Peyer's patch (tissue), 4 donors: ENCODE data around the gene CD4. TPM values are rescaled to one million over a fixed set of nuclear protein-coding genes. Genes with fewer than 3 reads are reported as not detected.

Experiments used
- DNase-seq, 3 donors: peaks; one replicate each; pipeline ENCODE4 v3.0.0-alpha.2; 2017 to 2019
- H3K27ac ChIP-seq, 4 donors: fragments of 200-600 bp; sonication (generic); one replicate each; pipeline ENCODE4 v1.5.1; 2016 to 2019
- H3K27me3 ChIP-seq, 2 donors: fragments of 200-600 bp; sonication (generic); one replicate each; pipeline ENCODE4 v1.5.1; 2019
- H3K36me3 ChIP-seq, 3 donors: fragments of 200-600 bp; sonication (generic); one replicate each; pipeline ENCODE4 v1.5.1; 2016 to 2019
- H3K4me1 ChIP-seq, 4 donors: fragments of 200-600 bp; sonication (generic); one replicate each; pipeline ENCODE4 v1.5.1; 2016 to 2019
- H3K4me3 ChIP-seq, 4 donors: fragments of 200-600 bp; sonication (generic); 1 replicate in 3 of 4; 2 replicates in 1 of 4; pipeline ENCODE4 v1.5.1; 2016 to 2019; ENCODE audit warnings: mild to moderate bottlenecking in 1 of 4
- H3K9me3 ChIP-seq, 4 donors: fragments of 200-600 bp; sonication (generic); one replicate each; pipeline ENCODE4 v1.5.1; 2016 to 2019; ENCODE audit warnings: mild to moderate bottlenecking in 1 of 4
- CTCF ChIP-seq, 6 experiments: fragments of 450-650 bp in 4 of 6; fragments of 200-600 bp in 2 of 6; sonication (generic) in 1 of 6; IDR thresholded peaks; one replicate each; pipeline ENCODE4 v1.5.1; 2017 to 2019; ENCODE audit warnings: antibody characterized with exemption in 6 of 6, mild to moderate bottlenecking in 3 of 6, moderate library complexity in 1 of 6
- POLR2A ChIP-seq, 2 donors: fragments of 450-650 bp; IDR thresholded peaks; one replicate each; pipeline ENCODE4 v1.5.1; 2017; ENCODE audit warnings: antibody characterized with exemption in 2 of 2, mild to moderate bottlenecking in 2 of 2, moderate library complexity in 2 of 2
- total RNA-seq, 4 donors: library from RNA; depleted of rRNA; stranded (reverse); fragments of >200 nt; gene quantifications; one replicate each; pipeline ENCODE4 v1.1.0, GENCODE V29; 2016

CD4 gene
- total RNA-seq, 4 donors from 2014 or later: 2.1 to 9.1 (median 4.0) TPM

- H3K4me1 ChIP-seq: peaks cover 0 to 20% (median 5%) of the 10 kb centered on the region in 4 donors
- DNase-seq: no peak
- TF ChIP-seq CTCF (IDR thresholded peaks at IDR 0.05) (no peak), POLR2A (IDR thresholded peaks at IDR 0.05) (no peak)
- H3K27me3 ChIP-seq: no peaks in the 10 kb centered on the region
- no peaks in the 10 kb centered on the region for H3K9me3 ChIP-seq
- no peaks in the 10 kb centered on the region for H3K36me3 ChIP-seq
- H3K27ac ChIP-seq: no peak overlapping the region
- no peak overlapping the region for H3K4me3 ChIP-seq
Measured at GRCh38 chr12:6782850-6783566, 6.3 kb upstream of the CD4 start.

- H3K27ac ChIP-seq: no peak overlapping the region
- TF ChIP-seq CTCF (IDR thresholded peaks at IDR 0.05): no peak
- TF ChIP-seq POLR2A (IDR thresholded peaks at IDR 0.05): no peak
Measured at GRCh38 chr12:6783828-6784227, 5.5 kb upstream of the CD4 start.

GRCh38 chr12:6784296-6784695 is 5.0 kb upstream of the CD4 start:
- Histone ChIP-seq H3K27ac (no peak overlapping the region), H3K36me3 (no peaks in the 10 kb centered on the region), H3K4me1 (peaks cover 0 to 10% (median under 1%) of the 10 kb centered on the region in 4 donors), H3K4me3 (no peak overlapping the region), H3K27me3 (no peaks in the 10 kb centered on the region), H3K9me3 (no peaks in the 10 kb centered on the region)
- TF ChIP-seq CTCF (IDR thresholded peaks at IDR 0.05): no peak
- DNase-seq: no peak

More at GRCh38 chr12:6783828-6784227, 5.5 kb upstream of the CD4 start:
- Histone ChIP-seq H3K36me3 (no peaks in the 10 kb centered on the region), H3K4me1 (peaks cover 0 to 14% (median 2%) of the 10 kb centered on the region in 4 donors), H3K27me3 (no peaks in the 10 kb centered on the region), H3K4me3 (no peak overlapping the region), H3K9me3 (no peaks in the 10 kb centered on the region)
- no peak for DNase-seq

GRCh38 chr12:6784761-6785160 is 4.6 kb upstream of the CD4 start:
- no peaks in the 10 kb centered on the region for H3K36me3 ChIP-seq
- no peaks in the 10 kb centered on the region for H3K27me3 ChIP-seq
- TF ChIP-seq POLR2A (IDR thresholded peaks at IDR 0.05) (no peak), CTCF (IDR thresholded peaks at IDR 0.05) (no peak)
- H3K4me1 ChIP-seq: peaks cover 0 to 7% (median 0%) of the 10 kb centered on the region in 4 donors
- DNase-seq: no peak
- no peak overlapping the region for H3K27ac ChIP-seq
- no peak overlapping the region for H3K4me3 ChIP-seq
- H3K9me3 ChIP-seq: no peaks in the 10 kb centered on the region

GRCh38 chr12:6786416-6787094 is 2.8 kb upstream of the CD4 start:
- Histone ChIP-seq H3K4me1 (no peaks in the 10 kb centered on the region), H3K4me3 (no peak overlapping the region), H3K36me3 (no peaks in the 10 kb centered on the region), H3K27me3 (no peaks in the 10 kb centered on the region), H3K9me3 (no peaks in the 10 kb centered on the region), H3K27ac (peak overlapping the region in 2 of 4 donors; percentile 32 to 55)
- TF ChIP-seq POLR2A (IDR thresholded peaks at IDR 0.05) (no peak), CTCF (IDR thresholded peaks at IDR 0.05) (no peak)
- DNase-seq: no peak
